ENCODE data around the gene JOSD2. TPM values are rescaled to one million over a fixed set of nuclear protein-coding genes. Genes with fewer than 3 reads are reported as not detected.

Gene JOSD2
- total and polyA plus RNA-seq, 5 donors from 2014 or later = 16.6 to 37.7 (median 25.8) TPM

GRCh38 chr19:50522881-50523280 lies 11.9 kb upstream of the JOSD2 start:
- no peaks in the 10 kb centered on the region for H3K4me1 ChIP-seq (ENCODE audit: control insufficient read depth, insufficient read depth, low read length, poor library complexity, severe bottlenecking)
- H3K4me3 Mint-ChIP-seq = no peak overlapping the region
- no peaks in the 10 kb centered on the region for H3K36me3 Mint-ChIP-seq
- H3K36me3 ChIP-seq (ENCODE audit: control insufficient read depth, insufficient read depth, low read length) = no peaks in the 10 kb centered on the region
- ATAC-seq (ENCODE audit: low read depth in 2 of 2) (no peak), DNase-seq (no peak)
- H3K9me3 Mint-ChIP-seq = no peaks in the 10 kb centered on the region
- no peak overlapping the region for H3K27ac Mint-ChIP-seq
- no peak overlapping the region for H3K27ac ChIP-seq (ENCODE audit: insufficient read depth, low read length, poor library complexity, severe bottlenecking)
- no peaks in the 10 kb centered on the region for H3K9me3 ChIP-seq (ENCODE audit: control insufficient read depth in 2 of 2, low read length in 2 of 2)
- H3K4me1 Mint-ChIP-seq = no peaks in the 10 kb centered on the region
- peaks cover 5% of the 10 kb centered on the region for H3K27me3 Mint-ChIP-seq
- no peak overlapping the region for H3K4me3 ChIP-seq (ENCODE audit: low read depth, low read length)
- H3K27me3 ChIP-seq (ENCODE audit: control insufficient read depth, insufficient read depth, low read length) = no peaks in the 10 kb centered on the region

DNA sequence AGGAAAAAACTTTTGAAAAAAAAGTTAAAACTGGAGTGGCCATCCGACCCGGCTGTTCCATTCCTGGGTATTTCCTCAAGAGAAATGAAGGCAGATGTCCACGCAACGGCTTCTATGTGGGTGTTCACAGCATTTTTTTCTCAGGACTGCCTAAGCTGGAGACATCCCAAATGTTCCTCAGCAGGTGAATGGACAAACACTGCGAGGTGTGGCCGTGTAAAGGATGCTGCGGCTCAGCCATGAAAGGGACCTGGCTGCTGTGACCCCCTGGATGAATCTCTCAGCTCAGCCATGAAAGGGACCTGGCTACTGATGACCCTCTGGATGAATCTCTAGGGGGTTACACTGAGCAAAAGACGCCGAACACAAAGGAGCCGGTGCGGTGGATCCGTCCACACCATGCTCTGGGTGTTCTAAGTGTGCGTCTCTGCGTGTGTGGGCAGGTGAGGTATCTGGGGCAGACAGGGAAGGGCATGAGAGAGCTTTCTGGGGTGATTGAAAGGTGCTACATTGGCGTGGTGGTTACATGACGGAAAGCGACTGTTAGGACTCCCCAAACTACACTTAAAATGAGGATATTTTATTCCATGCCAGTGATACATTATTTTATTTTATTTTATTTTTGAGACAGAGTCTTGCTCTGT lies 10.0 kb upstream of the JOSD2 start:
- Mint-ChIP-seq H3K4me1 (no peaks in the 10 kb centered on the region), H3K27ac (no peak overlapping the region), H3K9me3 (no peaks in the 10 kb centered on the region), H3K27me3 (peaks cover 7% of the 10 kb centered on the region), H3K4me3 (no peak overlapping the region), H3K36me3 (no peaks in the 10 kb centered on the region)
- H3K36me3 ChIP-seq (ENCODE audit: control insufficient read depth, insufficient read depth, low read length) = no peaks in the 10 kb centered on the region
- DNase-seq (no peak), ATAC-seq (ENCODE audit: low read depth in 2 of 2) (no peak)
- H3K4me1 ChIP-seq (ENCODE audit: control insufficient read depth, insufficient read depth, low read length, poor library complexity, severe bottlenecking) = no peaks in the 10 kb centered on the region
- no peaks in the 10 kb centered on the region for H3K27me3 ChIP-seq (ENCODE audit: control insufficient read depth, insufficient read depth, low read length)
- H3K9me3 ChIP-seq (ENCODE audit: control insufficient read depth in 2 of 2, low read length in 2 of 2) = no peaks in the 10 kb centered on the region
- H3K4me3 ChIP-seq (ENCODE audit: low read depth, low read length) = no peak overlapping the region
- no peak overlapping the region for H3K27ac ChIP-seq (ENCODE audit: insufficient read depth, low read length, poor library complexity, severe bottlenecking)

- Mint-ChIP-seq H3K27ac (no peak overlapping the region), H3K9me3 (peaks cover 0 to 2% (median 0%) of the 10 kb centered on the region in 7 donors), H3K4me3 (no peak overlapping the region), H3K36me3 (no peaks in the 10 kb centered on the region), H3K27me3 (peaks cover 7% of the 10 kb centered on the region), H3K4me1 (no peaks in the 10 kb centered on the region)
- H3K4me3 ChIP-seq (ENCODE audit: low read depth, low read length) = no peak overlapping the region
- no peaks in the 10 kb centered on the region for H3K9me3 ChIP-seq (ENCODE audit: control insufficient read depth in 2 of 2, low read length in 2 of 2)
- no peak for DNase-seq
- no peaks in the 10 kb centered on the region for H3K4me1 ChIP-seq (ENCODE audit: control insufficient read depth, insufficient read depth, low read length, poor library complexity, severe bottlenecking)
- no peaks in the 10 kb centered on the region for H3K36me3 ChIP-seq (ENCODE audit: control insufficient read depth, insufficient read depth, low read length)
- no peaks in the 10 kb centered on the region for H3K27me3 ChIP-seq (ENCODE audit: control insufficient read depth, insufficient read depth, low read length)
- H3K27ac ChIP-seq (ENCODE audit: insufficient read depth, low read length, poor library complexity, severe bottlenecking) = no peak overlapping the region
- ATAC-seq (ENCODE audit: low read depth in 2 of 2) = no peak
Observed at GRCh38 chr19:50519006-50519575, 8.1 kb upstream of the JOSD2 start.

GRCh38 chr19:50518091-50519005 lies 7.4 kb upstream of the JOSD2 start:
- Mint-ChIP-seq H3K4me3 (no peak overlapping the region), H3K36me3 (no peaks in the 10 kb centered on the region), H3K27me3 (peaks cover 7% of the 10 kb centered on the region), H3K9me3 (peaks cover 0 to 2% (median 0%) of the 10 kb centered on the region in 7 donors), H3K27ac (no peak overlapping the region), H3K4me1 (no peaks in the 10 kb centered on the region)
- Histone ChIP-seq H3K27ac (ENCODE audit: insufficient read depth, low read length, poor library complexity, severe bottlenecking) (no peak overlapping the region), H3K9me3 (ENCODE audit: control insufficient read depth in 2 of 2, low read length in 2 of 2) (no peaks in the 10 kb centered on the region), H3K4me1 (ENCODE audit: control insufficient read depth, insufficient read depth, low read length, poor library complexity, severe bottlenecking) (no peaks in the 10 kb centered on the region), H3K4me3 (ENCODE audit: low read depth, low read length) (no peak overlapping the region), H3K36me3 (ENCODE audit: control insufficient read depth, insufficient read depth, low read length) (no peaks in the 10 kb centered on the region), H3K27me3 (ENCODE audit: control insufficient read depth, insufficient read depth, low read length) (no peaks in the 10 kb centered on the region)
- ATAC-seq (ENCODE audit: low read depth in 2 of 2) = no peak
- no peak for DNase-seq

DNA sequence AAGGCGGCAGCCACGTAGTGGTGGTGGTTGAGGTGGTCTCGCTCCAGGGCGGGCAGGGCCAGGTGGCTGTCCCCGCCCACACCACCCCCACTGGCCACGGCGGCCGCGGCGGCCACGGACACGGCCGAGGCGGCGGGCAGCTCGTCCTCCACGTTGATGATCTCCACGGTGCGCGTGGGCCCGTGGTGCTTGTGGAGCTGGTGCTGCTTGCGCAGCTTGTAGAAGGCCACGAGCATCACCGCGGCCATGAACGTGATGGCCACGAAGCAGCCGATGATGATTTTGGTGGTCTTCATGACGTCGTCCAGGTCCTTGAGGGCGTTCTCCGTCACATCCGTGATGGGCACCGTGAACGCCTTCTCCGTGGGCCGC lies 6.7 kb upstream of the JOSD2 start:
- H3K27ac ChIP-seq (ENCODE audit: insufficient read depth, low read length, poor library complexity, severe bottlenecking) = no peak overlapping the region
- ATAC-seq (ENCODE audit: low read depth in 2 of 2) = no peak
- no peaks in the 10 kb centered on the region for H3K9me3 ChIP-seq (ENCODE audit: control insufficient read depth in 2 of 2, low read length in 2 of 2)
- no peaks in the 10 kb centered on the region for H3K27me3 ChIP-seq (ENCODE audit: control insufficient read depth, insufficient read depth, low read length)
- Mint-ChIP-seq H3K27me3 (peaks cover 7% of the 10 kb centered on the region), H3K9me3 (peaks cover 0 to 2% (median 0%) of the 10 kb centered on the region in 7 donors), H3K4me1 (peaks cover 0 to 2% (median 0%) of the 10 kb centered on the region in 4 donors), H3K36me3 (no peaks in the 10 kb centered on the region), H3K27ac (no peak overlapping the region), H3K4me3 (no peak overlapping the region)
- H3K36me3 ChIP-seq (ENCODE audit: control insufficient read depth, insufficient read depth, low read length) = no peaks in the 10 kb centered on the region
- H3K4me3 ChIP-seq (ENCODE audit: low read depth, low read length) = no peak overlapping the region
- no peak for DNase-seq
- H3K4me1 ChIP-seq (ENCODE audit: control insufficient read depth, insufficient read depth, low read length, poor library complexity, severe bottlenecking) = no peaks in the 10 kb centered on the region

DNA sequence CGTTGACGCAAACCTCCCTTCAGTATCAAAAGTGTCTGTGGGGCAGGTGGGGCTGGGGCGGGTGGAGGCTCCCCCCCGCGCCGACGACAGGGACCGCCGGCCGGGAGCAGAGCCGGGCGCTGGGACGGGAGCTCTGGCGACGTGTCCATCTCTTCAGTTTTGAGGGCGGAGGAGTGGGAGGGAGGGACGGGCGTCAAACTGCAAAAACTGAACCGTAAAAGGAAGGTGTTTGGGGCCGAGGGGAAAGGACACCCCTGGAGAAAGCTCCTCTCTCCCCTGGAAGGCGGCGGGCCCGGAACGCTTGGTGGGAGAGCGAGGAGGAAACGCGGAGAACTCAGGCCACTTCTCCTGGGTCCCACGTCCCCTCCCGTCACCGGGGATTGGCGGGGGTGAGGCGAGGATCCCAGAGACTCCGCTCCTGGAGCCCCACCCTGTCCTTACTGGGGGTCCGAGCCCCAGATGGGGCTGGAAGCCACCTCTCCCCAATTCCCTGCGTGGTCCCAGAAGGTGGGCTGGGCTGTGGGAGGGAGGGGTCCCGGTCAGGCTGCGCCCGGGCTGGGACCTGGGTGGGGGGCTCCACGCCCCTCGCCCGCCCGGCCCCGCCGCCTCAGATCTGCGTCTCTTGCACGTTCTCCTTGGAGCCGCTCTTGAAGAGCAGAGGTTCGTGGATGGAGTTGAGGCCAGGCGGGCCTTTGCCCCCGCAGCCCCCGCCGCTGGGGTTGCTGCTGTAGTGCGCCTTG lies 6.1 kb upstream of the JOSD2 start:
- no peaks in the 10 kb centered on the region for H3K36me3 ChIP-seq (ENCODE audit: control insufficient read depth, insufficient read depth, low read length)
- H3K27ac Mint-ChIP-seq = no peak overlapping the region
- ATAC-seq (ENCODE audit: low read depth in 2 of 2) (no peak), DNase-seq (no peak)
- no peaks in the 10 kb centered on the region for H3K36me3 Mint-ChIP-seq
- H3K4me1 Mint-ChIP-seq = peaks cover 0 to 2% (median 0%) of the 10 kb centered on the region in 4 donors
- H3K27me3 ChIP-seq (ENCODE audit: control insufficient read depth, insufficient read depth, low read length) = no peaks in the 10 kb centered on the region
- no peak overlapping the region for H3K4me3 Mint-ChIP-seq
- H3K27ac ChIP-seq (ENCODE audit: insufficient read depth, low read length, poor library complexity, severe bottlenecking) = no peak overlapping the region
- no peak overlapping the region for H3K4me3 ChIP-seq (ENCODE audit: low read depth, low read length)
- H3K9me3 ChIP-seq (ENCODE audit: control insufficient read depth in 2 of 2, low read length in 2 of 2) = no peaks in the 10 kb centered on the region
- H3K4me1 ChIP-seq (ENCODE audit: control insufficient read depth, insufficient read depth, low read length, poor library complexity, severe bottlenecking) = no peaks in the 10 kb centered on the region
- peaks cover 7% of the 10 kb centered on the region for H3K27me3 Mint-ChIP-seq
- H3K9me3 Mint-ChIP-seq = peaks cover 0 to 2% (median 0%) of the 10 kb centered on the region in 7 donors

DNA sequence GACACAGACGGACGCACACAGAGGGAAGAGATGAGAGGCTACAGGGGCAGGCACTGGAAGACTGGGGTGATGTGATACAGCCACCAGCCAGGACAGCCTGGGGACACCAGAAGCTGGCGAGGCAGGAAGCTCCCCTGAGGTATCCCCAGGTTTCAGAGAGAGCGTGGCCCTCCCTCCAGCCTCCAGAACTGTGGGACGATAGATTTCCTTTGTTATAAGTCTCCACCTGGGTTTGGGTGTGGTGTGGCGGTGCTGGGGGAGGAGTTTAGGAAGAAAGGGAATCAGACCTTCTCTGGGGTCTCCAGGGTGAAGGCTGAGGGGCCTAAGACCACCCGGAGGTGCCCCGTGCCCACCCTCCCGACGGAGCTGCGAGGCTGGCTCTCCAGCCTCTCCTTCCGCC lies 5.5 kb upstream of the JOSD2 start:
- DNase-seq (no peak), ATAC-seq (ENCODE audit: low read depth in 2 of 2) (no peak)
- Histone ChIP-seq H3K4me3 (ENCODE audit: low read depth, low read length) (no peak overlapping the region), H3K27ac (ENCODE audit: insufficient read depth, low read length, poor library complexity, severe bottlenecking) (no peak overlapping the region), H3K9me3 (ENCODE audit: control insufficient read depth in 2 of 2, low read length in 2 of 2) (no peaks in the 10 kb centered on the region), H3K27me3 (ENCODE audit: control insufficient read depth, insufficient read depth, low read length) (no peaks in the 10 kb centered on the region), H3K36me3 (ENCODE audit: control insufficient read depth, insufficient read depth, low read length) (no peaks in the 10 kb centered on the region), H3K4me1 (ENCODE audit: control insufficient read depth, insufficient read depth, low read length, poor library complexity, severe bottlenecking) (peaks cover 5% of the 10 kb centered on the region)
- Mint-ChIP-seq H3K27me3 (peaks cover 11% of the 10 kb centered on the region), H3K9me3 (peaks cover 0 to 2% (median 0%) of the 10 kb centered on the region in 7 donors), H3K4me3 (no peak overlapping the region), H3K27ac (no peak overlapping the region), H3K4me1 (peaks cover 0 to 7% (median 1%) of the 10 kb centered on the region in 4 donors), H3K36me3 (no peaks in the 10 kb centered on the region)
